SK-N-SH (cell line): ENCODE measurements around the gene RBM38. TPM values are rescaled to one million over a fixed set of nuclear protein-coding genes. Genes with fewer than 3 reads are reported as not detected.

Experiments
- CTCF ChIA-PET: fragments of 300-600, 350-600 bp; formaldehyde crosslinking; extraction: SDS; loops from one replicate; lab custom pipeline; 2021; lab: Yijun Ruan, JAX
- POLR2A ChIA-PET: fragments of 350-600 bp; sonication (Branson Sonifier 250); formaldehyde crosslinking; extraction: SDS; loops from one replicate; lab custom pipeline; 2020; ENCODE audit warnings: antibody characterized with exemption, inconsistent platforms; lab: Yijun Ruan, JAX
- DNase-seq: peaks from one replicate; pipeline ENCODE4 v3.0.0; 2012
- H2AFZ ChIP-seq: fragments of 200-600 bp; sonication (generic); 2 replicates; pipeline ENCODE4 v1.8.1; 2016; ENCODE audit warnings: antibody characterized with exemption, mild to moderate bottlenecking, low read depth
- H3F3A ChIP-seq: fragments of 200-600 bp; sonication (generic); replicated peaks from 2 replicates; pipeline ENCODE3; 2016; ENCODE audit warnings: antibody characterized with exemption, mild to moderate bottlenecking; ENCODE audit not compliant: insufficient read depth
- H3K27ac ChIP-seq, 2 experiments: fragments of 200-500 bp in 1 of 2; fragments of 200-600 bp in 1 of 2; sonication (Bioruptor generic) in 1 of 2; sonication (generic), shearing (Covaris generic) in 1 of 2; 2 replicates each; pipeline versions ENCODE4 v1.5.1 to v1.6.1; 2014 to 2016; ENCODE audit warnings: low read depth in 2 of 2, inconsistent platforms in 1 of 2, low read length in 1 of 2, mild to moderate bottlenecking in 1 of 2, mixed read lengths in 1 of 2
- H3K27me3 ChIP-seq: fragments of 200-600 bp; sonication (generic), shearing (Covaris generic); 2 replicates; pipeline ENCODE4 v1.6.1; 2016; ENCODE audit warnings: mixed run types; ENCODE audit not compliant: insufficient read depth
- H3K36me3 ChIP-seq, 2 experiments: fragments of 200-500 bp in 1 of 2; fragments of 200-600 bp in 1 of 2; sonication (Bioruptor generic) in 1 of 2; sonication (generic) in 1 of 2; replicated peaks in 1 of 2; 2 replicates each; pipeline versions ENCODE3 to v1.5.1; 2014 to 2016; ENCODE audit warnings: low read length in 1 of 2, mild to moderate bottlenecking in 1 of 2; ENCODE audit not compliant: insufficient read depth in 2 of 2, control insufficient read depth in 1 of 2
- H3K4me1 ChIP-seq, 2 experiments: fragments of 200-500 bp in 1 of 2; fragments of 200-600 bp in 1 of 2; sonication (Bioruptor generic) in 1 of 2; sonication (generic), shearing (Covaris generic) in 1 of 2; 2 replicates each; pipeline versions ENCODE4 v1.5.1 to v1.6.1; 2014 to 2016; ENCODE audit warnings: low read depth in 1 of 2, low read length in 1 of 2, mixed run types in 1 of 2; ENCODE audit not compliant: insufficient read depth in 2 of 2, control insufficient read depth in 1 of 2
- H3K4me2 ChIP-seq: fragments of 200-600 bp; sonication (generic), shearing (Covaris generic); 2 replicates; pipeline ENCODE4 v1.6.1; 2017; ENCODE audit warnings: mixed run types
- H3K4me3 ChIP-seq, 2 experiments: fragments of 200-500 bp in 1 of 2; fragments of 200-600 bp in 1 of 2; sonication (Bioruptor generic) in 1 of 2; sonication (generic), shearing (Covaris generic) in 1 of 2; 2 replicates each; pipeline versions ENCODE4 v1.5.1 to v1.8.1; 2014 to 2016; ENCODE audit warnings: low read depth in 2 of 2, inconsistent platforms in 1 of 2, low read length in 1 of 2, mild to moderate bottlenecking in 1 of 2, mixed read lengths in 1 of 2, moderate library complexity in 1 of 2
- H3K79me2 ChIP-seq: fragments of 200-600 bp; sonication (generic); 2 replicates; pipeline ENCODE4 v1.8.1; 2017; ENCODE audit warnings: mild to moderate bottlenecking; ENCODE audit not compliant: insufficient read depth
- H3K9ac ChIP-seq: fragments of 200-600 bp; sonication (generic); 2 replicates; pipeline ENCODE4 v1.6.1; 2017; ENCODE audit warnings: mixed run types
- H3K9me2 ChIP-seq: fragments of 200-600 bp; sonication (generic); 2 replicates; pipeline ENCODE4 v1.6.1; 2017; ENCODE audit warnings: mixed run types
- H3K9me3 ChIP-seq: fragments of 200-600 bp; sonication (generic); 2 replicates; pipeline ENCODE4 v1.6.1; 2017; ENCODE audit warnings: mixed run types, mild to moderate bottlenecking, moderate library complexity
- H4K20me1 ChIP-seq: fragments of 200-600 bp; sonication (generic); 2 replicates; pipeline ENCODE4 v1.6.1; 2017; ENCODE audit warnings: mild to moderate bottlenecking, mixed run types; ENCODE audit not compliant: insufficient read depth
- CHD2 ChIP-seq: fragments of 150-350 bp; IDR thresholded peaks from 2 replicates; pipeline ENCODE4 v1.6.1; 2018; ENCODE audit warnings: low read length; ENCODE audit not compliant: partially characterized antibody
- ELF1 ChIP-seq: IDR thresholded peaks from 2 replicates; pipeline ENCODE4 v1.4.0; 2012
- EP300 ChIP-seq, 2 experiments: IDR thresholded peaks; 2 replicates each; pipeline versions ENCODE4 v1.4.0 to v1.6.1; 2012; ENCODE audit warnings: borderline replicate concordance in 1 of 2, low read depth in 1 of 2, low read length in 1 of 2
- FOSL2 ChIP-seq: IDR thresholded peaks from 2 replicates; pipeline ENCODE4 v1.4.0; 2012; ENCODE audit warnings: low read depth, mild to moderate bottlenecking, moderate library complexity, borderline replicate concordance
- FOXJ3 ChIP-seq: sonication (generic); formaldehyde crosslinking; IDR thresholded peaks from 2 replicates; pipeline ENCODE4 v1.5.1; 2020; ENCODE audit warnings: mild to moderate bottlenecking, missing genetic modification reagents
- FOXM1 ChIP-seq: IDR thresholded peaks from 2 replicates; pipeline ENCODE4 v1.4.0; 2012; ENCODE audit warnings: low read depth, mild to moderate bottlenecking
- GABPA ChIP-seq: IDR thresholded peaks from 2 replicates; pipeline ENCODE4 v1.4.0; 2012; ENCODE audit warnings: low read depth, mild to moderate bottlenecking
- MEF2A ChIP-seq: IDR thresholded peaks from 2 replicates; pipeline ENCODE4 v1.4.0; 2012; ENCODE audit warnings: low read depth, borderline replicate concordance
- MXI1 ChIP-seq: IDR thresholded peaks from 2 replicates; pipeline ENCODE4 v1.6.1; 2012; ENCODE audit warnings: mild to moderate bottlenecking, low read depth, low read length, improper control_type of control experiment
- NFIC ChIP-seq: IDR thresholded peaks from 2 replicates; pipeline ENCODE4 v1.4.0; 2012; ENCODE audit warnings: borderline replicate concordance
- POLR2AphosphoS5 ChIP-seq: IDR thresholded peaks from 2 replicates; pipeline ENCODE4 v1.6.1; 2012; ENCODE audit warnings: low read depth, low read length
- RFX5 ChIP-seq: IDR thresholded peaks from 2 replicates; pipeline ENCODE4 v1.6.1; 2012; ENCODE audit warnings: mild to moderate bottlenecking, improper control_type of control experiment, low read length
- RXRA ChIP-seq: IDR thresholded peaks from 2 replicates; pipeline ENCODE4 v1.4.0; 2012; ENCODE audit warnings: low read depth, mild to moderate bottlenecking, borderline replicate concordance
- SIN3A ChIP-seq: IDR thresholded peaks from 2 replicates; pipeline ENCODE4 v1.6.1; 2012; ENCODE audit warnings: low read depth, mild to moderate bottlenecking, low read length, moderate library complexity, borderline replicate concordance
- SMC3 ChIP-seq: IDR thresholded peaks from 2 replicates; pipeline ENCODE4 v1.6.1; 2012; ENCODE audit warnings: low read depth, low read length, improper control_type of control experiment
- TEAD4 ChIP-seq: IDR thresholded peaks from 2 replicates; pipeline ENCODE4 v1.4.0; 2012; ENCODE audit warnings: mild to moderate bottlenecking, borderline replicate concordance; ENCODE audit not compliant: insufficient read depth
- WGBS: methylation state at CpG from one replicate; pipeline ENCODE4 v1.1.6; 2017; ENCODE audit warnings: low lambda C conversion rate; 5-methylcytosine and 5-hydroxymethylcytosine counted together
- polyA plus RNA-seq, 3 experiments: library from polyadenylated mRNA; depleted of rRNA; stranded (reverse); fragments of >200 nt; gene quantifications; 2 replicates each; pipeline ENCODE4 v1.2.3, GENCODE V29; 2012
- TF ChIP-seq, protein P1 (sequence below): fragments of 200-600 bp; sonication (generic); IDR thresholded peaks from 2 replicates; pipeline ENCODE4 v1.6.1; 2017; ENCODE audit warnings: antibody characterized with exemption, mild to moderate bottlenecking, moderate library complexity
- TF ChIP-seq, protein P2 (sequence below): IDR thresholded peaks from 2 replicates; pipeline ENCODE4 v1.4.0; 2012; ENCODE audit warnings: low read depth
- TF ChIP-seq, protein P3 (sequence below): IDR thresholded peaks from 2 replicates; pipeline ENCODE4 v1.4.0; 2012; ENCODE audit warnings: low read depth, borderline replicate concordance
- TF ChIP-seq, protein P4 (sequence below): IDR thresholded peaks from 2 replicates; pipeline ENCODE4 v1.6.1; 2012; ENCODE audit warnings: mild to moderate bottlenecking, low read depth, low read length, moderate library complexity

The RBM38 gene
- polyA plus RNA-seq, 1 of the 3 experiments (the other 2 are of a cell fraction): 11.5 TPM

DNA sequence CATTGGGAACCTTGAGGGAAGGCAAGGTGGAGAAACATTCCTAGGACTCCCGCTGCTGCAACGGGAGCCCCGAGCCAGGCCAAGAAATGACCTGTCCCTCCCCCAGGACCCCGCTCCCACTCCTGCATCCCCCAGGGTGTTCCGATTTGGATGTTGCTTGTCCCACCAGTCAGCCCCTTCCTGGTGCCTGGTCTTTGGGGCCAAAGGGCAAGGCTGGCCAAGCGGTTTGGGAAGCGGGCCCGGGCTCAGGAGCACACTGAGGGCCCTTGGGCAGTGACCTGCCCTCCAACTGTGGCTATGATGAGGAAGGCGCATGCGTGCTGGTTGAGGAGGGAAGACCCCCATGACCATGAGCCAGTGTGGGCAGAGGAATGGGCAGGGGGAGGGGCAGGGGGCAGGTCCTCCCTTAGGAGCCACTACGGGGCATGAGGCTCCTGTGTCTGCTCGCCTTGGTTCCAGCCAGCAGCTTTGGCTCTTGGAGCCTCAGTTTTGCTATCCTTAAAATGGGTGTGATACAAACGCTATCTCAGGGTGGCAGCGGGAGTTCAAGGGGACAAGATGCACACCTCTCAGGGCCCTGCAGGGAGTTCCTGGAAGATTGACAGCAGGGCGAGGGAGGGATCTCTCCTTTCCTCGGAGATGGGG, 50.4 kb downstream of the RBM38 start (continued):
- no peak for TF ChIP-seq TEAD4
- TF ChIP-seq CHD2: no peak
- no peak for TF ChIP-seq FOXM1
- no peak for TF ChIP-seq FOXJ3 (CRISPR knock-in tag)
- TF ChIP-seq, protein P1, sequence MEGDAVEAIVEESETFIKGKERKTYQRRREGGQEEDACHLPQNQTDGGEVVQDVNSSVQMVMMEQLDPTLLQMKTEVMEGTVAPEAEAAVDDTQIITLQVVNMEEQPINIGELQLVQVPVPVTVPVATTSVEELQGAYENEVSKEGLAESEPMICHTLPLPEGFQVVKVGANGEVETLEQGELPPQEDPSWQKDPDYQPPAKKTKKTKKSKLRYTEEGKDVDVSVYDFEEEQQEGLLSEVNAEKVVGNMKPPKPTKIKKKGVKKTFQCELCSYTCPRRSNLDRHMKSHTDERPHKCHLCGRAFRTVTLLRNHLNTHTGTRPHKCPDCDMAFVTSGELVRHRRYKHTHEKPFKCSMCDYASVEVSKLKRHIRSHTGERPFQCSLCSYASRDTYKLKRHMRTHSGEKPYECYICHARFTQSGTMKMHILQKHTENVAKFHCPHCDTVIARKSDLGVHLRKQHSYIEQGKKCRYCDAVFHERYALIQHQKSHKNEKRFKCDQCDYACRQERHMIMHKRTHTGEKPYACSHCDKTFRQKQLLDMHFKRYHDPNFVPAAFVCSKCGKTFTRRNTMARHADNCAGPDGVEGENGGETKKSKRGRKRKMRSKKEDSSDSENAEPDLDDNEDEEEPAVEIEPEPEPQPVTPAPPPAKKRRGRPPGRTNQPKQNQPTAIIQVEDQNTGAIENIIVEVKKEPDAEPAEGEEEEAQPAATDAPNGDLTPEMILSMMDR: no peak
- no peak for TF ChIP-seq FOSL2
- no peak for TF ChIP-seq ELF1
- TF ChIP-seq, protein P2, sequence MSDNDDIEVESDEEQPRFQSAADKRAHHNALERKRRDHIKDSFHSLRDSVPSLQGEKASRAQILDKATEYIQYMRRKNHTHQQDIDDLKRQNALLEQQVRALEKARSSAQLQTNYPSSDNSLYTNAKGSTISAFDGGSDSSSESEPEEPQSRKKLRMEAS: no peak

DNA sequence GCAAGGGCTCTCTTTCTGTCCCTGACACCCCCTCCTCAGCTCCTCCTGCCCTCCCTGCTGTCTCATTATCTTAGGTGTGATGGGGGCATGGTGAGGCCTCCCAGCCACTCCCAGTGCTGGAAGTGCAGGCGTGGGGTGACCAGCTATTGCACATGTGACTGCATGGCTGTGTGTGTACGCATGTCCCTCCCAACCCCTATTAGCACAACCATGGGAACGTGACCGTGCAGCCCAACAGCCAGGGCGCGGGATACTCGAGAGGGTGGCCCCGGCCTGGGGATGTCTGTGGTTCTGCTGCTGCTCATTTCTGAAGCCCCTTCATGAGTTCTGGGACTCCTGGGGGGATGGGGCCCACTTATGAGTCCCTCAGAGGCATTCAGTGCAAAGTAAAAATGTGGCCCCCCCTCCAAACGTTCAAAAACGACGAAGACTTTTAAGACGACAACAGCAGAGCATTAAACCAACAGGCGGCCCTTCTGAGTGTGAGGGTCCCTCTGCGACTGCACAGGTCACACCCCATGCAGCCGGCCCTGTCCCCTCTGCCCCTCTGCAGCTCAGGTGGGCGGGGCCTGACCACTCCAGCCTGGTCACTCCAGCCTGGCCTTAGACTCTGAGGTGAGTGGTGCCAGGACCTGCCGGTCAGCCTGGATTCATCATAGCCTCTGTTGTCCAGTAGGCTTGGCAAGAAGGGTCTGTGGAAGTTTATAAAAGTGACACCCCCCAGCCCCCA, 51.1 kb downstream of the RBM38 start:
- no peaks in the 10 kb centered on the region for H4K20me1 ChIP-seq
- H3K27ac ChIP-seq: peak overlapping the region in 1 of 2 experiments; percentile 14; a peak in 1 of 4 replicates
- H3K79me2 ChIP-seq: no peaks in the 10 kb centered on the region
- no peaks in the 10 kb centered on the region for H3F3A ChIP-seq
- no peak overlapping the region for H3K4me2 ChIP-seq
- H2AFZ ChIP-seq: no peak overlapping the region
- POLR2A ChIA-PET: no interaction called here
- no peak for DNase-seq
- 74% methylated on average over 9 of the region's 17 CpGs for WGBS
- no peaks in the 10 kb centered on the region for H3K36me3 ChIP-seq
- H3K9me2 ChIP-seq: no peaks in the 10 kb centered on the region
- H3K4me1 ChIP-seq: peaks cover 0 to 37% of the 10 kb centered on the region in 2 experiments; a peak in 1 of 4 replicates
- no peak overlapping the region for H3K4me3 ChIP-seq
- no peak overlapping the region for H3K9ac ChIP-seq
- no peaks in the 10 kb centered on the region for H3K27me3 ChIP-seq
- CTCF ChIA-PET: interaction anchor here (1.3 kb wide), 1 partner anchor 8 kb away, joined by 3 read pairs; no protein-coding TSS in a partner anchor
- H3K9me3 ChIP-seq: no peaks in the 10 kb centered on the region
- TF ChIP-seq, protein P3, sequence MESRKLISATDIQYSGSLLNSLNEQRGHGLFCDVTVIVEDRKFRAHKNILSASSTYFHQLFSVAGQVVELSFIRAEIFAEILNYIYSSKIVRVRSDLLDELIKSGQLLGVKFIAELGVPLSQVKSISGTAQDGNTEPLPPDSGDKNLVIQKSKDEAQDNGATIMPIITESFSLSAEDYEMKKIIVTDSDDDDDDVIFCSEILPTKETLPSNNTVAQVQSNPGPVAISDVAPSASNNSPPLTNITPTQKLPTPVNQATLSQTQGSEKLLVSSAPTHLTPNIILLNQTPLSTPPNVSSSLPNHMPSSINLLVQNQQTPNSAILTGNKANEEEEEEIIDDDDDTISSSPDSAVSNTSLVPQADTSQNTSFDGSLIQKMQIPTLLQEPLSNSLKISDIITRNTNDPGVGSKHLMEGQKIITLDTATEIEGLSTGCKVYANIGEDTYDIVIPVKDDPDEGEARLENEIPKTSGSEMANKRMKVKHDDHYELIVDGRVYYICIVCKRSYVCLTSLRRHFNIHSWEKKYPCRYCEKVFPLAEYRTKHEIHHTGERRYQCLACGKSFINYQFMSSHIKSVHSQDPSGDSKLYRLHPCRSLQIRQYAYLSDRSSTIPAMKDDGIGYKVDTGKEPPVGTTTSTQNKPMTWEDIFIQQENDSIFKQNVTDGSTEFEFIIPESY: no peak
- TF ChIP-seq FOXJ3 (CRISPR knock-in tag) (no peak), MEF2A (no peak), MXI1 (no peak), RFX5 (no peak), SIN3A (no peak), NFIC (no peak), RXRA (no peak), EP300 (IDR thresholded peaks at IDR 0.05; ENCODE audit: borderline replicate concordance in 1 of 2, low read depth in 1 of 2, low read length in 1 of 2) (no peak), POLR2AphosphoS5 (no peak), GABPA (no peak), SMC3 (no peak)
- TF ChIP-seq, protein P1: no peak
- TF ChIP-seq, protein P4, sequence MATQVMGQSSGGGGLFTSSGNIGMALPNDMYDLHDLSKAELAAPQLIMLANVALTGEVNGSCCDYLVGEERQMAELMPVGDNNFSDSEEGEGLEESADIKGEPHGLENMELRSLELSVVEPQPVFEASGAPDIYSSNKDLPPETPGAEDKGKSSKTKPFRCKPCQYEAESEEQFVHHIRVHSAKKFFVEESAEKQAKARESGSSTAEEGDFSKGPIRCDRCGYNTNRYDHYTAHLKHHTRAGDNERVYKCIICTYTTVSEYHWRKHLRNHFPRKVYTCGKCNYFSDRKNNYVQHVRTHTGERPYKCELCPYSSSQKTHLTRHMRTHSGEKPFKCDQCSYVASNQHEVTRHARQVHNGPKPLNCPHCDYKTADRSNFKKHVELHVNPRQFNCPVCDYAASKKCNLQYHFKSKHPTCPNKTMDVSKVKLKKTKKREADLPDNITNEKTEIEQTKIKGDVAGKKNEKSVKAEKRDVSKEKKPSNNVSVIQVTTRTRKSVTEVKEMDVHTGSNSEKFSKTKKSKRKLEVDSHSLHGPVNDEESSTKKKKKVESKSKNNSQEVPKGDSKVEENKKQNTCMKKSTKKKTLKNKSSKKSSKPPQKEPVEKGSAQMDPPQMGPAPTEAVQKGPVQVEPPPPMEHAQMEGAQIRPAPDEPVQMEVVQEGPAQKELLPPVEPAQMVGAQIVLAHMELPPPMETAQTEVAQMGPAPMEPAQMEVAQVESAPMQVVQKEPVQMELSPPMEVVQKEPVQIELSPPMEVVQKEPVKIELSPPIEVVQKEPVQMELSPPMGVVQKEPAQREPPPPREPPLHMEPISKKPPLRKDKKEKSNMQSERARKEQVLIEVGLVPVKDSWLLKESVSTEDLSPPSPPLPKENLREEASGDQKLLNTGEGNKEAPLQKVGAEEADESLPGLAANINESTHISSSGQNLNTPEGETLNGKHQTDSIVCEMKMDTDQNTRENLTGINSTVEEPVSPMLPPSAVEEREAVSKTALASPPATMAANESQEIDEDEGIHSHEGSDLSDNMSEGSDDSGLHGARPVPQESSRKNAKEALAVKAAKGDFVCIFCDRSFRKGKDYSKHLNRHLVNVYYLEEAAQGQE: no peak
